ENCODE data around the gene NUP93. TPM values are rescaled to one million over a fixed set of nuclear protein-coding genes. Genes with fewer than 3 reads are reported as not detected.

The NUP93 gene
- total RNA-seq, 4 donors from 2014 or later = 12.9 to 30.7 (median 23.0) TPM

DNA sequence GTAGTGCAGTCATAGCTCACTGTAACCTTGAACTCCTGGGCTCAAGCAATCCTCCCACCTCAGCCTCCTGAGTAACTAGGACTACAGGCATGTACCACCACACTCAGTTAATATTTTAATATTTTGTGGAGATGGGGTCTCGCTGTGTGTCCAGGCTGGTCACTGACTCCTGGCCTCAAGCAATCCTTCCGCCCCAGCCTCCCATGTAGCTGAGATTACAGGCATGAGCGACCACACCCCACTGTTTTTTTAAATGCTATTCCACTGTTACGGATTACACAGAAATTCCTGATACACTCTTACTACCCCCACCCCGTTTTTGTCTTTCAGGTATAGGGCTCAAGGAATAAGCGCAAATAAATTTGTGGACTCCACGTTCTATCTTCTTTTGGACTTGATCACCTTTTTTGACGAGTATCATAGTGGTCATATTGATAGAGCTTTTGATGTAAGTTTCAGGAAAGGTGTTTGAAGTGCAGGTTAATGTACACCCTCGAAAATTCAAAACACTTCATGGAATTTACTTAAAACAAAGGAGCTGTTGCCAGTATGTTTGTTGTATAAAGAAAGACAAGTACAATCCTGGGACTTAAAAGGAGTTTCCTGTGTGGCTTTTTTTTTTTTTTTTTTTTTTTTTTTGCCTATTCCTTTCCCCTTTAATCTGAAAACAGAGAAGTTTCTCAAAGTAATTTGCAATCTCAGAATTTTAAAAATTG lies 108.9 kb downstream of the NUP93 start:
- no peaks in the 10 kb centered on the region for H3K9me3 ChIP-seq
- in situ Hi-C loops (cut with MboI; ENCODE audit: low sequenced_read_pairs in 4 of 4) (no loop called here), intact Hi-C loops (cut with DNase I; ENCODE audit: low total_unique reads) (no loop called here)
- no peaks in the 10 kb centered on the region for H3K27me3 ChIP-seq
- no peak for DNase-seq
- no peaks in the 10 kb centered on the region for H3K4me1 ChIP-seq
- peaks cover 0 to 63% of the 10 kb centered on the region in 2 donors for H3K36me3 ChIP-seq
- no peak for ATAC-seq
- no peak for TF ChIP-seq POLR2A (IDR thresholded peaks at IDR 0.05)
- H3K4me3 ChIP-seq = no peak overlapping the region
- H3K27ac ChIP-seq = no peak overlapping the region

DNA sequence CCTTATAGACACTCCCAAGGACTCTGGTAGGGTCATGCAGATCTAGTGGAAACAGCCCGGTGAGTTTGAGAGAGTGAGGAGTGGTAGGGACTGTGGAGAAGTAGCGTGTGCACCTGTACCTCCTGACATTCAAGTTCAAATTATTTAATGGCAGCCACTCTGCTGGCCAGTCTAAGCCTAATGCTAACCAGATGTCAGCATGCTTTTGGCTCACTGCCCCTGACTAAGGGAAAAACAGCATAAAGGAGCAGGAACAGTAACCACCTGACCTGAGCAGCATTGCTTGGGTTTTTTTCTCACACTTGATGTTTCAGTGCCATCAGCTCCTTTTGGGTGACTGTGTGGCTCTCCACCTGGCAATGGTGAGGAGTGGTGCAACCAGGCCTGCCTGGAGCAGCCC lies 111.3 kb downstream of the NUP93 start:
- Histone ChIP-seq H3K4me1 (no peaks in the 10 kb centered on the region), H3K4me3 (no peak overlapping the region), H3K36me3 (peaks cover 0 to 57% of the 10 kb centered on the region in 2 donors), H3K9me3 (no peaks in the 10 kb centered on the region), H3K27ac (no peak overlapping the region), H3K27me3 (no peaks in the 10 kb centered on the region)
- DNase-seq (no peak), ATAC-seq (no peak)
- intact Hi-C loops (cut with DNase I; ENCODE audit: low total_unique reads) = no loop called here
- TF ChIP-seq, protein P1, sequence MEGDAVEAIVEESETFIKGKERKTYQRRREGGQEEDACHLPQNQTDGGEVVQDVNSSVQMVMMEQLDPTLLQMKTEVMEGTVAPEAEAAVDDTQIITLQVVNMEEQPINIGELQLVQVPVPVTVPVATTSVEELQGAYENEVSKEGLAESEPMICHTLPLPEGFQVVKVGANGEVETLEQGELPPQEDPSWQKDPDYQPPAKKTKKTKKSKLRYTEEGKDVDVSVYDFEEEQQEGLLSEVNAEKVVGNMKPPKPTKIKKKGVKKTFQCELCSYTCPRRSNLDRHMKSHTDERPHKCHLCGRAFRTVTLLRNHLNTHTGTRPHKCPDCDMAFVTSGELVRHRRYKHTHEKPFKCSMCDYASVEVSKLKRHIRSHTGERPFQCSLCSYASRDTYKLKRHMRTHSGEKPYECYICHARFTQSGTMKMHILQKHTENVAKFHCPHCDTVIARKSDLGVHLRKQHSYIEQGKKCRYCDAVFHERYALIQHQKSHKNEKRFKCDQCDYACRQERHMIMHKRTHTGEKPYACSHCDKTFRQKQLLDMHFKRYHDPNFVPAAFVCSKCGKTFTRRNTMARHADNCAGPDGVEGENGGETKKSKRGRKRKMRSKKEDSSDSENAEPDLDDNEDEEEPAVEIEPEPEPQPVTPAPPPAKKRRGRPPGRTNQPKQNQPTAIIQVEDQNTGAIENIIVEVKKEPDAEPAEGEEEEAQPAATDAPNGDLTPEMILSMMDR (IDR thresholded peaks at IDR 0.05 in 4 of 5, conservative IDR thresholded peaks at IDR 0.05 in 1 of 5) = no peak
- TF ChIP-seq POLR2A (IDR thresholded peaks at IDR 0.05) = no peak
- in situ Hi-C loops (cut with MboI; ENCODE audit: low sequenced_read_pairs in 4 of 4) = no loop called here

DNA sequence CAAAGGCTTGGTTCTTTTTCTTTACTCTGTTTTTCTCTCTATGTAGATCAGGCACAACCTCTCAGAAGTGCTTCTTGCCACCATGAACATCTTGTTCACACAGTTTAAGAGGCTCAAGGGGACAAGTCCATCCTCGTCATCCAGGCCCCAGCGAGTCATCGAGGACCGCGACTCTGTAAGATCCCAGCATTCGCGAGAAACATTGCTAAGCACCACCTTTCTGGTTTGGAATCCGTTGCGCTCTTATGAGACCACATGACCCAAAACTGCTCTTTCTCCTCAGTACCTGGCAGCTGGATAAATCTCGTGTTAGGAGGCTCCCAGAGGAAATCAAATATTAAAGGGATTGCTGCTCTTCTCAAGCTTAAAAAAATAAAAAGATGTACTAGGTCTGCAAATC lies 111.7 kb downstream of the NUP93 start:
- TF ChIP-seq, protein P1 (IDR thresholded peaks at IDR 0.05 in 4 of 5, conservative IDR thresholded peaks at IDR 0.05 in 1 of 5) = no peak
- no peak for TF ChIP-seq POLR2A (IDR thresholded peaks at IDR 0.05)
- H3K27me3 ChIP-seq = no peaks in the 10 kb centered on the region
- in situ Hi-C loops (cut with MboI; ENCODE audit: low sequenced_read_pairs in 4 of 4) = no loop called here
- ATAC-seq (no peak), DNase-seq (no peak)
- H3K36me3 ChIP-seq = peaks cover 0 to 53% of the 10 kb centered on the region in 2 donors
- H3K4me1 ChIP-seq = no peaks in the 10 kb centered on the region
- H3K27ac ChIP-seq = no peak overlapping the region
- H3K9me3 ChIP-seq = no peaks in the 10 kb centered on the region
- intact Hi-C loops (cut with DNase I; ENCODE audit: low total_unique reads) = no loop called here
- H3K4me3 ChIP-seq = no peak overlapping the region

DNA sequence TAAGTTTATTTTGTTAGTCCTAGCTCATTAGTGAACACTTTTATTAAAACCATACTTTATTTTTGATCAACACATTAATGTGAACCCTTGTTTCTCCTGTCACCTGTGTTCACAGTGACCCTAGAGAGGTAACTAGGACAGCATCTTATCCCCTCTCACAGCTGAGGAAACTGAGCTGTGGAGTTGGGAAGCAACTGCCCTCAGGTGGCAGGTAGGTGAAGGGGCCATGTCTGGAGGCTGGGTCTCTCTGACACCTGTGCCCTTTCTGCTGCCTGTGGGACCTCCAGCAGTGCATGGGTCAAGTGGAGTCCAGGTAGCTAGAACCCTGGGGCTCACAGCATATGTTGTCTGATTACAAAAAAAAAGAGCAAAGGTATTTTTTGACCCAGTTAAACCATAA lies 112.2 kb downstream of the NUP93 start:
- no peak overlapping the region for H3K27ac ChIP-seq
- in situ Hi-C loops (cut with MboI; ENCODE audit: low sequenced_read_pairs in 4 of 4) (no loop called here), intact Hi-C loops (cut with DNase I; ENCODE audit: low total_unique reads) (no loop called here)
- no peaks in the 10 kb centered on the region for H3K27me3 ChIP-seq
- no peak for DNase-seq
- H3K9me3 ChIP-seq = no peaks in the 10 kb centered on the region
- H3K36me3 ChIP-seq = peaks cover 0 to 50% of the 10 kb centered on the region in 2 donors
- H3K4me1 ChIP-seq = no peaks in the 10 kb centered on the region
- H3K4me3 ChIP-seq = no peak overlapping the region
- TF ChIP-seq, protein P1 (IDR thresholded peaks at IDR 0.05 in 4 of 5, conservative IDR thresholded peaks at IDR 0.05 in 1 of 5) = no peak
- no peak for TF ChIP-seq POLR2A (IDR thresholded peaks at IDR 0.05)
- no peak for ATAC-seq

DNA sequence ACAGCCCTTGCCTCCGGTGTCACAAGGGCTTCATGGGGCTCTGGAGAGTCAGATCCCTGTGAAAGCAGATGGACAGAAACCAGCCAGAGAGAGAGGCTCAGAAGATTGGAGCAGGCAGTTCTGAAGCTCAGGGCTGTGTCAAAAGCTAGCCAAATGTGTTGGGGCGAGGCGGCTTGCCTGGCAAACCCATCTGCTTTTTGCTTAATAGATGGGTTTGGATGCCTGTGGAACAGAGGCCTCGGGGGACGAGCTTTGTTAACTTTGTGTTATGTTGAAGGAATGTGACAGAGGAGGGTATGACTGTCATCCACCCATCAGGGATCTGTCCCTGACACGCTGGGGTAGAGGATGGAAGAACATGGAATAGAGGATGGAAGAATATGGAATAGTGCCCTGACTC lies 114.1 kb downstream of the NUP93 start:
- Histone ChIP-seq H3K36me3 (peaks cover 0 to 35% of the 10 kb centered on the region in 2 donors), H3K9me3 (no peaks in the 10 kb centered on the region), H3K4me3 (no peak overlapping the region), H3K4me1 (peaks cover 5 to 9% of the 10 kb centered on the region in 2 donors), H3K27ac (no peak overlapping the region), H3K27me3 (no peaks in the 10 kb centered on the region)
- TF ChIP-seq, protein P1 (IDR thresholded peaks at IDR 0.05 in 4 of 5, conservative IDR thresholded peaks at IDR 0.05 in 1 of 5) = no peak
- no peak for TF ChIP-seq POLR2A (IDR thresholded peaks at IDR 0.05)
- intact Hi-C loops (cut with DNase I; ENCODE audit: low total_unique reads) (no loop called here), in situ Hi-C loops (cut with MboI; ENCODE audit: low sequenced_read_pairs in 4 of 4) (no loop called here)
- ATAC-seq = no peak
- DNase-seq = no peak
